Keratinocyte (primary cell): Measurements from ENCODE around the gene ALDH3B2.

Source experiments
- EZH2 ChIP-seq: IDR thresholded peaks from one replicate; pipeline ENCODE4 v1.6.1; 2012; ENCODE audit warnings: inconsistent platforms, mild to moderate bottlenecking, low read length, moderate library complexity
- TF ChIP-seq, protein P1 (sequence below), 3 experiments: IDR thresholded peaks in 1 of 3; conservative IDR thresholded peaks in 1 of 3; optimal IDR thresholded peaks in 1 of 3; 2 replicates in 2 of 3; 3 replicates in 1 of 3; pipeline versions ENCODE3 to v1.5.1; 2011; ENCODE audit warnings: low read length in 3 of 3, mild to moderate bottlenecking in 3 of 3, moderate library complexity in 2 of 3, control low read depth in 1 of 3, inconsistent platforms in 1 of 3; ENCODE audit not compliant: insufficient read depth in 2 of 3; ENCODE audit errors: extremely low read depth in 1 of 3

DNA sequence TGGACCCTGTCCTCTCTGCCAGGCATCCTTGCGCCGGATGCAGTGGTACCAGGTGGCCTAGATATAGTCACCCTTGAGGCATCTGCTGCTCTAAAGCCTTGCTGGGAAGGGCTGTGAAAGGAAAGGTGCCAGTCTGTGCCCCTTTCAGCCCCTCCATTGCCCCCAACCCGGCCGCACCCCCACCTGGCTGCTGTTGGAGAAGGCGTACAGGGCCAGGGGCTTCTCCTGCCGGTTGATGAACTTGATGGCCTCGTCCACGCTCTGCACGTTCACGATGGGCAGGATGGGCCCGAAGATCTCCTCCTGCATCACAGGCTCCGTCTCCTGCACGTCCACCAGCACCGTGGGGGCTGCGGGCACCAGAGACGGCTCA is 10.2 kb downstream of the ALDH3B2 start:
- TF ChIP-seq, protein P1, sequence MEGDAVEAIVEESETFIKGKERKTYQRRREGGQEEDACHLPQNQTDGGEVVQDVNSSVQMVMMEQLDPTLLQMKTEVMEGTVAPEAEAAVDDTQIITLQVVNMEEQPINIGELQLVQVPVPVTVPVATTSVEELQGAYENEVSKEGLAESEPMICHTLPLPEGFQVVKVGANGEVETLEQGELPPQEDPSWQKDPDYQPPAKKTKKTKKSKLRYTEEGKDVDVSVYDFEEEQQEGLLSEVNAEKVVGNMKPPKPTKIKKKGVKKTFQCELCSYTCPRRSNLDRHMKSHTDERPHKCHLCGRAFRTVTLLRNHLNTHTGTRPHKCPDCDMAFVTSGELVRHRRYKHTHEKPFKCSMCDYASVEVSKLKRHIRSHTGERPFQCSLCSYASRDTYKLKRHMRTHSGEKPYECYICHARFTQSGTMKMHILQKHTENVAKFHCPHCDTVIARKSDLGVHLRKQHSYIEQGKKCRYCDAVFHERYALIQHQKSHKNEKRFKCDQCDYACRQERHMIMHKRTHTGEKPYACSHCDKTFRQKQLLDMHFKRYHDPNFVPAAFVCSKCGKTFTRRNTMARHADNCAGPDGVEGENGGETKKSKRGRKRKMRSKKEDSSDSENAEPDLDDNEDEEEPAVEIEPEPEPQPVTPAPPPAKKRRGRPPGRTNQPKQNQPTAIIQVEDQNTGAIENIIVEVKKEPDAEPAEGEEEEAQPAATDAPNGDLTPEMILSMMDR (optimal IDR thresholded peaks at IDR 0.05 in 1 of 3, IDR thresholded peaks at IDR 0.05 in 1 of 3, conservative IDR thresholded peaks at IDR 0.05 in 1 of 3; ENCODE audit: extremely low read depth in 1 of 3, insufficient read depth in 2 of 3, low read length in 3 of 3), result no peak
- no peak for TF ChIP-seq EZH2
